Cardiac muscle cell (in vitro differentiated cells and primary cell): ENCODE data around the gene CHP2. TPM values are rescaled to one million over a fixed set of nuclear protein-coding genes. Genes with fewer than 3 reads are reported as not detected.
A peak's percentile ranks its signal among the peaks of the same experiment; 100 is the strongest.

Experiments used
- DNase-seq, 2 donors: peaks; one replicate each; pipeline versions ENCODE4 v3.0.0 to v3.0.0-alpha.2; 2010 to 2017; ENCODE audit warnings: low read depth in 1 of 2, low spot score in 1 of 2
- H3K27ac ChIP-seq: fragments of 200-600 bp; sonication (generic); 2 replicates; pipeline ENCODE4 v1.5.1; 2016
- H3K27me3 ChIP-seq: fragments of 200-600 bp; sonication (generic); 2 replicates; pipeline ENCODE4 v1.6.0; 2016; ENCODE audit warnings: control low read depth
- H3K36me3 ChIP-seq: fragments of 200-600 bp; sonication (generic); 2 replicates; pipeline ENCODE4 v1.5.1; 2016; ENCODE audit warnings: control low read depth
- H3K4me1 ChIP-seq: fragments of 200-600 bp; sonication (generic); 2 replicates; pipeline ENCODE4 v1.8.1; 2017; ENCODE audit warnings: low read depth, mild to moderate bottlenecking, mixed run types
- H3K4me3 ChIP-seq: fragments of 200-600 bp; sonication (generic); 2 replicates; pipeline ENCODE4 v1.5.1; 2016; ENCODE audit warnings: mild to moderate bottlenecking
- H3K9me3 ChIP-seq: fragments of 200-600 bp; sonication (generic); 2 replicates; pipeline ENCODE4 v1.5.1; 2017; ENCODE audit warnings: low read depth, mild to moderate bottlenecking, control low read depth
- CTCF ChIP-seq: IDR thresholded peaks from 2 replicates; pipeline ENCODE4 v1.5.1; 2012; ENCODE audit warnings: low read depth, mild to moderate bottlenecking, low read length
- polyA plus RNA-seq: library from polyadenylated mRNA; unstranded; fragments of >200 nt; fragmentation: Nextera tagmentation; extraction: Ambion mirVana; gene quantifications from 2 replicates; pipeline ENCODE4 v1.2.1, GENCODE V29; 2016
- total RNA-seq: library from RNA; depleted of rRNA; stranded (reverse); fragments of >200 nt; gene quantifications from 2 replicates; pipeline ENCODE4 v1.2.3, GENCODE V29; 2016

The CHP2 gene
- not detected in 2 replicates for total RNA-seq
- polyA plus RNA-seq: not detected in 2 replicates

- peaks cover 54% of the 10 kb centered on the region for H3K27me3 ChIP-seq
- H3K4me1 ChIP-seq: no peaks in the 10 kb centered on the region
- DNase-seq: peak in 1 of 2 donors; percentile 6
- no peak within 1 kb of the TSS for H3K27ac ChIP-seq
- peak within 1 kb of the TSS; percentile 15 for H3K4me3 ChIP-seq
- no peak for TF ChIP-seq CTCF
- H3K9me3 ChIP-seq: no peaks in the 10 kb centered on the region
- H3K36me3 ChIP-seq: no peaks in the 10 kb centered on the region
Measured at GRCh38 chr16:23754594-23755483, at the start of gene CHP2. Gene CHP2, plus strand, starts transcription at chr16:23755026. Its CDS starts 24 bp downstream, at chr16:23755050.

GRCh38 chr16:23705517-23705902 is 49.3 kb upstream of the CHP2 start:
- no peak overlapping the region for H3K4me3 ChIP-seq
- DNase-seq: no peak
- H3K4me1 ChIP-seq: no peaks in the 10 kb centered on the region
- H3K27ac ChIP-seq: no peak overlapping the region
- H3K36me3 ChIP-seq: no peaks in the 10 kb centered on the region
- peaks cover 3% of the 10 kb centered on the region for H3K27me3 ChIP-seq
- no peak for TF ChIP-seq CTCF
- H3K9me3 ChIP-seq: no peaks in the 10 kb centered on the region

- Histone ChIP-seq H3K4me3 (no peak overlapping the region), H3K27me3 (peaks cover 10% of the 10 kb centered on the region), H3K36me3 (no peaks in the 10 kb centered on the region), H3K4me1 (no peaks in the 10 kb centered on the region), H3K9me3 (no peaks in the 10 kb centered on the region), H3K27ac (no peak overlapping the region)
- TF ChIP-seq CTCF: no peak
- no peak for DNase-seq
Measured at GRCh38 chr16:23706439-23706838, 48.4 kb upstream of the CHP2 start.

GRCh38 chr16:23709536-23709935 is 45.3 kb upstream of the CHP2 start:
- no peaks in the 10 kb centered on the region for H3K9me3 ChIP-seq
- no peaks in the 10 kb centered on the region for H3K36me3 ChIP-seq
- H3K4me1 ChIP-seq: no peaks in the 10 kb centered on the region
- H3K27ac ChIP-seq: no peak overlapping the region
- DNase-seq: no peak
- H3K27me3 ChIP-seq: peaks cover 41% of the 10 kb centered on the region
- no peak overlapping the region for H3K4me3 ChIP-seq
- no peak for TF ChIP-seq CTCF

- Histone ChIP-seq H3K4me1 (no peaks in the 10 kb centered on the region), H3K27me3 (peaks cover 46% of the 10 kb centered on the region), H3K4me3 (no peak overlapping the region), H3K27ac (no peak overlapping the region), H3K36me3 (no peaks in the 10 kb centered on the region), H3K9me3 (no peaks in the 10 kb centered on the region)
- DNase-seq: no peak
- TF ChIP-seq CTCF: no peak
Measured at GRCh38 chr16:23710008-23710407, 44.8 kb upstream of the CHP2 start.
